Esophagus (tissue), 2 donors: ENCODE data around the gene SH3PXD2B. TPM values are rescaled to one million over a fixed set of nuclear protein-coding genes. Genes with fewer than 3 reads are reported as not detected.
"Not testable (repeated sequence)": the region's sequence is repeated elsewhere in the genome, so short reads cannot be mapped to it uniquely, and the experiment has no call there.

Experiments used
- H3K27ac ChIP-seq, 2 donors: one replicate each; pipeline ENCODE4 v1.5.1; 2013; ENCODE audit warnings: low read depth in 2 of 2, mild to moderate bottlenecking in 2 of 2, inconsistent platforms in 1 of 2, low read length in 1 of 2, moderate library complexity in 1 of 2
- H3K27me3 ChIP-seq, 2 donors: one replicate each; pipeline ENCODE4 v1.6.1; 2013; ENCODE audit warnings: low read length in 2 of 2, control low read depth in 1 of 2, mild to moderate bottlenecking in 1 of 2; ENCODE audit not compliant: insufficient read depth in 2 of 2, control insufficient read depth in 1 of 2
- H3K36me3 ChIP-seq, 2 donors: one replicate each; pipeline ENCODE4 v1.6.1; 2013; ENCODE audit warnings: low read length in 1 of 2; ENCODE audit not compliant: control insufficient read depth in 2 of 2, insufficient read depth in 2 of 2
- H3K4me1 ChIP-seq, 2 donors: one replicate each; pipeline ENCODE4 v1.6.1; 2013; ENCODE audit warnings: low read length in 1 of 2; ENCODE audit not compliant: control insufficient read depth in 2 of 2, insufficient read depth in 2 of 2
- H3K4me3 ChIP-seq, 2 donors: one replicate each; pipeline ENCODE4 v1.5.1; 2013; ENCODE audit warnings: low read length in 2 of 2, mild to moderate bottlenecking in 2 of 2, low read depth in 1 of 2, moderate library complexity in 1 of 2
- H3K9me3 ChIP-seq, 2 donors: one replicate each; pipeline ENCODE4 v1.6.1; 2013; ENCODE audit warnings: mild to moderate bottlenecking in 2 of 2, low read depth in 1 of 2, low read length in 1 of 2, moderate library complexity in 1 of 2; ENCODE audit not compliant: control insufficient read depth in 2 of 2, insufficient read depth in 1 of 2
- WGBS, 2 donors: extraction: QIAGEN DNeasy Blood & Tissue Kit; methylation state at CpG; one replicate each; pipeline ENCODE4 v1.1.7; 2013; 5-methylcytosine and 5-hydroxymethylcytosine counted together
- polyA plus RNA-seq, 2 donors: library from polyadenylated mRNA; stranded (reverse); fragments of 200-250 nt; gene quantifications; one replicate each; pipeline ENCODE4 v1.2.3, GENCODE V29; 2013
- donor health status: healthy with polysubstance abuse.
- donor health status: Bipolar disorder and iron deficiency.

Gene SH3PXD2B
- polyA plus RNA-seq, 2 donors: 3.0 to 4.5 TPM

- Histone ChIP-seq H3K27me3 (no peaks in the 10 kb centered on the region), H3K36me3 (peaks cover 5 to 18% of the 10 kb centered on the region in 2 donors), H3K27ac (no peak overlapping the region), H3K4me1 (no peaks in the 10 kb centered on the region), H3K4me3 (no peak overlapping the region), H3K9me3 (no peaks in the 10 kb centered on the region)
- 86 to 87% methylated on average over 26 of the region's 26 CpGs for WGBS, 2 donors
Observed at GRCh38 chr5:172350212-172351181, 103.8 kb downstream of the SH3PXD2B start.

- peaks cover 5 to 15% of the 10 kb centered on the region in 2 donors for H3K36me3 ChIP-seq
- not testable (repeated sequence) for H3K27me3 ChIP-seq
- WGBS, 2 donors: 85 to 88% methylated on average over 5 of the region's 5 CpGs
Observed at GRCh38 chr5:172348733-172349132, 105.6 kb downstream of the SH3PXD2B start.

GRCh38 chr5:172348084-172348483, 106.2 kb downstream of the SH3PXD2B start:
- no peak overlapping the region for H3K4me3 ChIP-seq
- no peak overlapping the region for H3K27ac ChIP-seq
- 89 to 91% methylated on average over 5 of the region's 5 CpGs for WGBS, 2 donors
- H3K36me3 ChIP-seq: peaks cover 3 to 12% of the 10 kb centered on the region in 2 donors
- H3K27me3 ChIP-seq: no peaks in the 10 kb centered on the region
- no peaks in the 10 kb centered on the region for H3K9me3 ChIP-seq
- no peaks in the 10 kb centered on the region for H3K4me1 ChIP-seq

More at GRCh38 chr5:172348733-172349132, 105.6 kb downstream of the SH3PXD2B start:
- not testable (repeated sequence) for H3K4me1 ChIP-seq, H3K9me3 ChIP-seq, H3K27ac ChIP-seq, H3K4me3 ChIP-seq

- 73 to 79% methylated on average over 8 of the region's 8 CpGs for WGBS, 2 donors
- Histone ChIP-seq H3K27me3 (no peaks in the 10 kb centered on the region), H3K27ac (no peak overlapping the region), H3K4me3 (no peak overlapping the region), H3K9me3 (no peaks in the 10 kb centered on the region), H3K4me1 (no peaks in the 10 kb centered on the region), H3K36me3 (peaks cover 5 to 8% of the 10 kb centered on the region in 2 donors)
Observed at GRCh38 chr5:172347496-172348052, 106.8 kb downstream of the SH3PXD2B start.

GRCh38 chr5:172345881-172346280, 108.4 kb downstream of the SH3PXD2B start:
- no peak overlapping the region for H3K4me3 ChIP-seq
- peaks cover 3 to 8% of the 10 kb centered on the region in 2 donors for H3K36me3 ChIP-seq
- H3K4me1 ChIP-seq: no peaks in the 10 kb centered on the region
- WGBS, 2 donors: 87% methylated on average over 11 of the region's 11 CpGs
- H3K27me3 ChIP-seq: no peaks in the 10 kb centered on the region
- no peaks in the 10 kb centered on the region for H3K9me3 ChIP-seq
- H3K27ac ChIP-seq: no peak overlapping the region

- peaks cover 3 to 8% of the 10 kb centered on the region in 2 donors for H3K36me3 ChIP-seq
- WGBS, 2 donors: 74 to 79% methylated on average over 3 of the region's 3 CpGs
- H3K4me1 ChIP-seq: no peaks in the 10 kb centered on the region
- no peaks in the 10 kb centered on the region for H3K27me3 ChIP-seq
- no peak overlapping the region for H3K4me3 ChIP-seq
- H3K27ac ChIP-seq: no peak overlapping the region
- no peaks in the 10 kb centered on the region for H3K9me3 ChIP-seq
Observed at GRCh38 chr5:172344855-172345409, 109.4 kb downstream of the SH3PXD2B start.

- no peak overlapping the region for H3K27ac ChIP-seq
- H3K4me1 ChIP-seq: no peaks in the 10 kb centered on the region
- H3K36me3 ChIP-seq: peaks cover 3 to 13% of the 10 kb centered on the region in 2 donors
- 89 to 91% methylated on average over 2 of the region's 2 CpGs for WGBS, 2 donors
- no peaks in the 10 kb centered on the region for H3K27me3 ChIP-seq
- H3K4me3 ChIP-seq: no peak overlapping the region
- no peaks in the 10 kb centered on the region for H3K9me3 ChIP-seq
Observed at GRCh38 chr5:172343741-172344140, 110.6 kb downstream of the SH3PXD2B start.

GRCh38 chr5:172342918-172343317, 111.4 kb downstream of the SH3PXD2B start:
- Histone ChIP-seq H3K4me3 (no peak overlapping the region), H3K27ac (no peak overlapping the region), H3K9me3 (no peaks in the 10 kb centered on the region), H3K27me3 (no peaks in the 10 kb centered on the region), H3K36me3 (peaks cover 3 to 13% of the 10 kb centered on the region in 2 donors), H3K4me1 (no peaks in the 10 kb centered on the region)
- WGBS, 2 donors: 89 to 92% methylated on average over 7 of the region's 7 CpGs

GRCh38 chr5:172339264-172340180, 114.8 kb downstream of the SH3PXD2B start:
- Histone ChIP-seq H3K27me3 (no peaks in the 10 kb centered on the region), H3K4me1 (no peaks in the 10 kb centered on the region), H3K36me3 (peaks cover 3 to 5% of the 10 kb centered on the region in 2 donors), H3K4me3 (no peak overlapping the region), H3K27ac (no peak overlapping the region), H3K9me3 (no peaks in the 10 kb centered on the region)
- WGBS, 2 donors: 86 to 91% methylated on average over 35 of the region's 35 CpGs
